ENCODE data around the gene SPATA32. TPM values are rescaled to one million over a fixed set of nuclear protein-coding genes. Genes with fewer than 3 reads are reported as not detected.

SPATA32 gene
- polyA plus RNA-seq, 3 donors from 2014 or later: 0.16 TPM; not detected in 2

DNA sequence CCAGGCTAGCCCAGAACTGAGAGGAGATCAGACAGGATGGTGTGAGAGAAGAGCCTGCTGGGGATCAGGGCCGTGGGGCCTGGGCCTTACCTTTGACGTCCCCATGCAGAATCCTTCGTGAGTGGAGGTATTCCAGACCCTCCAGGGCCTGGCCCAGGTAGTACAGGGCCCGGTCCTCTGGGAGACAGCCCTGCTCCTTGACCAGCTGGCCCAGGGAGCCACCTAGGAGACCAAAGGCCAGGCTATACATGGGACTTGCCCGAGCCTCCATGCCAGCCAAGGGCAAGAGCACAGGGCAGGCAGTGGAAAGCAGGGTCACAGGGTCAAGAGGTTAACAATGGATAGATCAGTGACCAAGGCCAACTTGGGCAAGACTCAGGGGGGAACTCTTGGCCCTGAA is 12.1 kb upstream of the SPATA32 start:
- Mint-ChIP-seq H3K36me3 (peaks cover 0 to 29% (median 0%) of the 10 kb centered on the region in 3 donors), H3K9me3 (no peaks in the 10 kb centered on the region), H3K4me3 (no peak overlapping the region), H3K27me3 (ENCODE audit: low read depth in 3 of 3) (peaks cover 0 to 1% (median 1%) of the 10 kb centered on the region in 3 donors), H3K27ac (no peak overlapping the region), H3K4me1 (peaks cover 4 to 13% of the 10 kb centered on the region in 2 donors)
- DNase-seq: no peak

GRCh38 chr17:45273551-45273957 is 11.7 kb upstream of the SPATA32 start:
- no peak for DNase-seq
- H3K4me3 Mint-ChIP-seq: no peak overlapping the region
- peaks cover 4 to 13% of the 10 kb centered on the region in 2 donors for H3K4me1 Mint-ChIP-seq
- peaks cover 0 to 1% (median 1%) of the 10 kb centered on the region in 3 donors for H3K27me3 Mint-ChIP-seq (ENCODE audit: low read depth in 3 of 3)
- H3K36me3 Mint-ChIP-seq: peaks cover 0 to 32% (median 0%) of the 10 kb centered on the region in 3 donors
- no peaks in the 10 kb centered on the region for H3K9me3 Mint-ChIP-seq
- H3K27ac Mint-ChIP-seq: no peak overlapping the region

- no peak for DNase-seq
- peaks cover 0 to 1% (median 0%) of the 10 kb centered on the region in 3 donors for H3K27me3 Mint-ChIP-seq (ENCODE audit: low read depth in 3 of 3)
- H3K9me3 Mint-ChIP-seq: no peaks in the 10 kb centered on the region
- no peak overlapping the region for H3K27ac Mint-ChIP-seq
- no peak overlapping the region for H3K4me3 Mint-ChIP-seq
- H3K36me3 Mint-ChIP-seq: peaks cover 0 to 43% (median 4%) of the 10 kb centered on the region in 3 donors
- H3K4me1 Mint-ChIP-seq: no peaks in the 10 kb centered on the region
Measured at GRCh38 chr17:45271603-45272002, 9.7 kb upstream of the SPATA32 start.

- Mint-ChIP-seq H3K9me3 (no peaks in the 10 kb centered on the region), H3K36me3 (peaks cover 0 to 43% (median 4%) of the 10 kb centered on the region in 3 donors), H3K27me3 (ENCODE audit: low read depth in 3 of 3) (peaks cover 0 to 1% (median 0%) of the 10 kb centered on the region in 3 donors), H3K4me3 (no peak overlapping the region), H3K27ac (no peak overlapping the region), H3K4me1 (no peaks in the 10 kb centered on the region)
- DNase-seq: peak; percentile 25 to 34 (median 30)
Measured at GRCh38 chr17:45270828-45271418, 9.0 kb upstream of the SPATA32 start.

GRCh38 chr17:45269912-45270311 is 8.0 kb upstream of the SPATA32 start:
- peak overlapping the region in 2 of 6 donors; percentile 26 to 34 for H3K27ac Mint-ChIP-seq
- H3K27me3 Mint-ChIP-seq (ENCODE audit: low read depth in 3 of 3): peaks cover 0 to 1% (median 0%) of the 10 kb centered on the region in 3 donors
- H3K4me1 Mint-ChIP-seq: no peaks in the 10 kb centered on the region
- peaks cover 0 to 43% (median 4%) of the 10 kb centered on the region in 3 donors for H3K36me3 Mint-ChIP-seq
- H3K4me3 Mint-ChIP-seq: no peak overlapping the region
- DNase-seq: no peak
- H3K9me3 Mint-ChIP-seq: no peaks in the 10 kb centered on the region

DNA sequence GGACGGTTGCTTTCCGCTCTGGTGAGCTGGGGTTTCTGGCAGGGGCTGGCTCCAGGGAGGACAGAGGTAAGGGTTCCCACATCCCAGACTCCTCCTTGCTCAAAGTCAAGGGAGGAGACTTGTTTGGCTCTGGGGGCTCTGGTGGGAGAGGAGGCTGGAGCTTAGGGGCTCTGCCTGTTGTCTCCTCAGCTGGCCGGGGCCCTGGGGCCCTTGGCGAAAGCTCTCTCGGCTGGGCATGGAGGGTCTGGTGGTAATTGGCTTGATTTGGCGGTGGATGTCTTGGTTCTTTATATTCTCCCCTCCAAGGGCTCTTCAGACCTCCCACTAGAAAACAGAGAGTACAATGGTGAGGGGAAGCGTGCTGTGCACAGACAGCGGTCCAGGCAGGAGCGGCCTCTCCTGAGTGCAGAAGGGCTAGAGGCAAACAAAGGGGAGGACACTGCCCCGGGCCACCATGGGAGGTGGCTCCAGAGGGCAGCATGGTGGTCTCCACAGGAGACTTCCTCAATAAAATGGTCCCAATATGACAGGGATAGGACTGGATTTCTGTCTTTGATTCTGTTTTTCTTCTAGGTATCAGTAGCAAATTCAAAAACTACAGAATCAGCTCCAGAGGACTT is 5.7 kb upstream of the SPATA32 start:
- Mint-ChIP-seq H3K36me3 (peaks cover 0 to 30% (median 4%) of the 10 kb centered on the region in 3 donors), H3K9me3 (no peaks in the 10 kb centered on the region), H3K27ac (peak overlapping the region in 3 of 6 donors; percentile 29 to 60 (median 46)), H3K4me3 (no peak overlapping the region), H3K4me1 (peaks cover 1 to 5% of the 10 kb centered on the region in 2 donors), H3K27me3 (ENCODE audit: low read depth in 3 of 3) (peaks cover 0 to 2% (median 0%) of the 10 kb centered on the region in 3 donors)
- DNase-seq: no peak

DNA sequence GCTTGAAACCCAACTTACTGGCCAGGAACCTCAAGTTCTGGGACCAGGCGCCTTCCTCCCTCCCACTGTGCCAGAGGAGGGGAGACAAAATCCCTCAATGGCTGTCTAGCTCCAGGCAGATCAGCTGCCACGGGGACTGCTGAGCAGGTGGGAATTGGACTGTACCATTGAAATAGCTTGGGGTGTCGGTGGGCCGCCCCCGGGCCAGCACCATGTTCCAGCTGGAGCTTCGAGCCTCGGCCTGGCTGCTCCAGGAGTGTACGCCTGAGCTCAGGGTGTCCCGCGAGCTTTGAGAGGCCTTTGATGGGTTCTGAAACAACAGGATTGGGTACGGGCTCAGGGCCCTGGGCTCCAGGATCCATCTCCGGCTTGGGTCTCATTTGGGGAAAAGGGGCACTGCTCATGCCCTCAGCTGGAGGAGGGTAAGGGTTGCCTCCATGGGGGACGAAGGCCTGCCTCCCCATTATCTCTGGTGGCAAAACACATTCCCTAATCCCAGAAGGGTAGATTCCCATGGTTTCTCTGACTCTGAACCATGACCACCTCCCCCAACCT is 4.6 kb upstream of the SPATA32 start:
- Mint-ChIP-seq H3K27me3 (ENCODE audit: low read depth in 3 of 3) (peaks cover 0 to 2% (median 0%) of the 10 kb centered on the region in 3 donors), H3K9me3 (no peaks in the 10 kb centered on the region), H3K4me1 (peaks cover 5 to 9% of the 10 kb centered on the region in 2 donors), H3K27ac (peak overlapping the region in 1 of 6 donors; percentile 69), H3K36me3 (peaks cover 0 to 25% (median 4%) of the 10 kb centered on the region in 3 donors), H3K4me3 (no peak overlapping the region)
- no peak for DNase-seq

GRCh38 chr17:45265821-45266220 is 3.9 kb upstream of the SPATA32 start:
- H3K27ac Mint-ChIP-seq: peak overlapping the region in 1 of 6 donors; percentile 30
- peaks cover 0 to 2% (median 0%) of the 10 kb centered on the region in 3 donors for H3K27me3 Mint-ChIP-seq (ENCODE audit: low read depth in 3 of 3)
- DNase-seq: no peak
- H3K9me3 Mint-ChIP-seq: no peaks in the 10 kb centered on the region
- H3K36me3 Mint-ChIP-seq: peaks cover 0 to 25% (median 4%) of the 10 kb centered on the region in 3 donors
- H3K4me1 Mint-ChIP-seq: peaks cover 9 to 11% of the 10 kb centered on the region in 2 donors
- no peak overlapping the region for H3K4me3 Mint-ChIP-seq

DNA sequence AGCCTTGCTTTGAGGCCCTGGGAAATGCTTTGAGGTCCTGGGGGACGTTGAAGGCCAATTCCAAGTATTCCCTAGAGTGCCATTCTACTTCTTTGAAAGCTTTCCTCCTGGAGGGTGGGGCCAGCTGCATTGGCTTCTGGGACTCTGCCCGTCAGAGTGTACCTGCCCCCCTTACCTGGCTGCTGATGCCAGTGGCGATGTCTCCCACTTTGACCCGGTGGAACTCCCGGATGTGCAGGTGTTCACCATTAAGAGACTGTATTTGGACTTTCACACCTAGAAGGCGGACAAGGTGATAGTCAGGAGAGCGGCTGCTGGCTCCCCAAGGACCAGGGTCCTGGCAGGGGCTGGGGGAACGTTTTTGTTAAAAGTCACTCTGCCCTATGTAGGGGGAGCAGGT is 3.1 kb upstream of the SPATA32 start:
- peaks cover 0 to 24% (median 4%) of the 10 kb centered on the region in 3 donors for H3K36me3 Mint-ChIP-seq
- no peak overlapping the region for H3K4me3 Mint-ChIP-seq
- peaks cover 9 to 11% of the 10 kb centered on the region in 2 donors for H3K4me1 Mint-ChIP-seq
- DNase-seq: no peak
- H3K27ac Mint-ChIP-seq: no peak overlapping the region
- no peaks in the 10 kb centered on the region for H3K9me3 Mint-ChIP-seq
- peaks cover 0 to 2% (median 0%) of the 10 kb centered on the region in 3 donors for H3K27me3 Mint-ChIP-seq (ENCODE audit: low read depth in 3 of 3)

DNA sequence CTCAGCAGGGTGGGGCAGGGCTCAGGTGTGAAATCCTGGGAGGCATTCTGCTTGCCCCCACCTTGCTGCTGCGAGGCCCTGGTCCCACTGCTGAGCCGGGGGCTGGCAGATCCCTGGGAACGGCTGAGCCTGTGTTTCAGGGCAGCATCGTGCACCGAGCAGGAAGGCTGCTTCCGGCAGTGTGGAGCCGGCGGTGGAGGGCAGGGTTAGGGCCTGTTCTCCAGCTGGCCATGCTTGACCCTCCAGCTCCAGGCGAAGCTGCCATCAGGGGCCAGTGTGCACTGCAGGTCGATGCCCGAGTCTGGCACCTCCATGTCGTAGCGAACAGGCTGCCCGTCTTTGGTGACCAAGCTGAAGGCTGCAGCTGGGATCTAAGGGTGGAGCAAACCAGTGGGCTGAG is 2.5 kb upstream of the SPATA32 start:
- H3K4me3 Mint-ChIP-seq: no peak overlapping the region
- no peak for DNase-seq
- peaks cover 9 to 11% of the 10 kb centered on the region in 2 donors for H3K4me1 Mint-ChIP-seq
- no peak overlapping the region for H3K27ac Mint-ChIP-seq
- H3K9me3 Mint-ChIP-seq: no peaks in the 10 kb centered on the region
- H3K27me3 Mint-ChIP-seq (ENCODE audit: low read depth in 3 of 3): peaks cover 0 to 2% (median 0%) of the 10 kb centered on the region in 3 donors
- H3K36me3 Mint-ChIP-seq: peaks cover 0 to 18% (median 4%) of the 10 kb centered on the region in 3 donors

DNA sequence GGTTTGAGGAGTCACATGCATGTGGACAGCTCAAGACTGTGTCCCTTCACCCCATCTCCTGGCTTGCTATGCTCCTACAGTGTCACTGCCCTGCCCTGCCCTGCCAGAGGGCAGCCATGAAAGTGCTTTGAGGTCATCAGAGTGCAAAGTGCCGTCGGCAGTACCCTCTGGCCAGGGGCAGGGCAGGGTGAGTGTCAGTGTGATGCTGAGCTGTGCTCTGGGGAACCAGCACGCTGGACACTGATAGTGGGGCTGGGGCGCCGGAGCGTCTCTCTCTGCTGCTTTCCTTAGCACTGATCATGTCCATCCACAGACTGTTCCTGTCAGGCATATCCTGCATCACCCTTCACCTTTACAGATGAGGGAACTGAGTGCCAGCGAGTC is 1.6 kb upstream of the SPATA32 start:
- Mint-ChIP-seq H3K4me1 (peaks cover 9 to 11% of the 10 kb centered on the region in 2 donors), H3K27ac (peak overlapping the region in 2 of 6 donors; percentile 48 to 62), H3K9me3 (no peaks in the 10 kb centered on the region), H3K36me3 (peaks cover 0 to 10% (median 4%) of the 10 kb centered on the region in 3 donors), H3K4me3 (peak overlapping the region in 3 of 5 donors; percentile 38 to 75 (median 47)), H3K27me3 (ENCODE audit: low read depth in 3 of 3) (peaks cover 0 to 2% (median 0%) of the 10 kb centered on the region in 3 donors)
- DNase-seq: no peak

DNA sequence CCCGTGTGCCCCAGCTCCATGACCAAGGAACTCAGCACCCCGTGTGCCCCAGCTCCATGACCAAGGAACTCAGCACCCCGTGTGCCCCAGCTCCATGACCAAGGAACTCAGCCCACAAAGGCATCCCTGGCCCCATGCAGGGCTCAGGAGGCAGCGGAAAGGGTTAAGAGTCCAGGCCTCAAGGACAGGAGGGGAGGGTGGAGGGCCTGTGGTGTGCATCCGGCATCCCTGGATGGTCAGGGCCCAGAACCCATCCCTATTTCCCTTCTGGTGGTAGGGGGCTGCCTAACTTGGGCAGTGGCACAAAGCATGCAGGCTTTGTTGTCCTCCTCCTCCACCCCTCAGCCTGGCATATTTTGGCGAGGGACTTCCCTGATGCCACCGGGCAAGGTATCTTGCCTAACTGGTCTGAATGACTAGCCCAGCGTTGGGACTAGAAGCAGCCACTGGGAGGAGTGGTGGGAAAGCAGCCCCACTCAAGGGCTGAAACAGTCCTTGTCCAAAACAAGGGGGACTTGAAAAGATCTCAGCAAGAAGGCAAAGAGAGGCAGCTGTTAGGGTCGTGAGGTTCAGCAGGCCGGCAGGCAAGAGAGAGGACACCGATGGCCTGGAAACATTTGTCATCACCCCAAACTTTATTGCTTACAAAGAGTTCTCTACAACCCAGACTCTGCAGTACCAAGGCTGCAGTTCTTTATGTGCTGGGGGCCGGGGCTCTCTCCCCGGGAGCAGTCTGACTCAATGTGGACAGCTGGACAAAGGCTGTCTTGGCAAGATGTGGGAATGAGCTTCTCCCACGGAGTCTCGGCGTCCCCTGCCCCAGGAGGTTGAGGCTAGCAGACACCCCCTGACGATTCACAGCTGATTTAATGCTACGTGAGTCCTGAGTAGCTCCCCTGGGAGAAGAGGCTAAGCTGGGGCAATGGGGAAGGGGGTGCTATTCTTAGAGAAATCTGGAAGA is 902 bp upstream of the SPATA32 start:
- peaks cover 9 to 11% of the 10 kb centered on the region in 2 donors for H3K4me1 Mint-ChIP-seq

GRCh38 chr17:45260204-45260783 is 1.6 kb downstream of the SPATA32 start:
- Mint-ChIP-seq H3K4me3 (peak overlapping the region; percentile 37 to 78 (median 57)), H3K9me3 (no peaks in the 10 kb centered on the region), H3K4me1 (peaks cover 9 to 12% of the 10 kb centered on the region in 2 donors), H3K27ac (peak overlapping the region in 2 of 6 donors; percentile 63 to 74), H3K27me3 (ENCODE audit: low read depth in 3 of 3) (peaks cover 0 to 2% (median 2%) of the 10 kb centered on the region in 3 donors), H3K36me3 (no peaks in the 10 kb centered on the region)
- DNase-seq: no peak

More for the DNA sequence above, 902 bp upstream of the SPATA32 start:
- H3K4me3 Mint-ChIP-seq: peak overlapping the region; percentile 75 to 85 (median 78)
- peak overlapping the region in 4 of 6 donors; percentile 28 to 62 (median 52) for H3K27ac Mint-ChIP-seq
- H3K36me3 Mint-ChIP-seq: peaks cover 0 to 5% (median 4%) of the 10 kb centered on the region in 3 donors
- H3K9me3 Mint-ChIP-seq: no peaks in the 10 kb centered on the region
- DNase-seq: no peak
- H3K27me3 Mint-ChIP-seq (ENCODE audit: low read depth in 3 of 3): peaks cover 0 to 2% (median 0%) of the 10 kb centered on the region in 3 donors
